ENCODE measurements around the gene MMP25.

Gene MMP25

GRCh38 chr16:3017344-3017743, 29.0 kb upstream of the MMP25 start:
- Histone ChIP-seq H2AFZ (ENCODE audit: low read depth, low read length, severe bottlenecking) (no peak overlapping the region), H3K27me3 (ENCODE audit: low read length) (no peaks in the 10 kb centered on the region), H3K9me2 (replicated peaks; ENCODE audit: insufficient read depth, low read length) (no peaks in the 10 kb centered on the region), H3K36me3 (ENCODE audit: low read length) (no peaks in the 10 kb centered on the region), H3K4me3 (ENCODE audit: insufficient read depth, low read length, poor library complexity, severe bottlenecking) (no peak overlapping the region), H4K20me1 (ENCODE audit: low read depth, low read length) (no peaks in the 10 kb centered on the region), H3K79me2 (ENCODE audit: insufficient read depth, low read length) (no peaks in the 10 kb centered on the region), H3K27ac (ENCODE audit: low read depth, low read length) (no peak overlapping the region), H3F3A (ENCODE audit: insufficient read depth) (peaks cover 9% of the 10 kb centered on the region), H3K9me3 (ENCODE audit: insufficient read depth, low read length) (no peaks in the 10 kb centered on the region), H3K4me2 (ENCODE audit: low read depth, low read length, poor library complexity, severe bottlenecking) (no peak overlapping the region), H3K9ac (ENCODE audit: low read length) (no peak overlapping the region)
- TF ChIP-seq EZH2phosphoT487 (conservative IDR thresholded peaks at IDR 0.05; ENCODE audit: low read length), result no peak
- no peak for TF ChIP-seq CTCF (IDR thresholded peaks at IDR 0.05; ENCODE audit: insufficient read depth, low read length, poor library complexity, severe bottlenecking)

GRCh38 chr16:3017794-3018506, 28.4 kb upstream of the MMP25 start, which contains the start of gene CLDN6:
TSS of gene CLDN6 (minus strand) at chr16:3018183. CDS start at chr16:3016021, 2,162 bp downstream.
- no peak within 1 kb of the TSS for H3K9ac ChIP-seq (ENCODE audit: low read length)
- no peaks in the 10 kb centered on the region for H4K20me1 ChIP-seq (ENCODE audit: low read depth, low read length)
- peaks cover 15% of the 10 kb centered on the region for H3F3A ChIP-seq (ENCODE audit: insufficient read depth)
- no peaks in the 10 kb centered on the region for H3K79me2 ChIP-seq (ENCODE audit: insufficient read depth, low read length)
- no peak within 1 kb of the TSS for H3K27ac ChIP-seq (ENCODE audit: low read depth, low read length)
- H3K9me2 ChIP-seq (replicated peaks; ENCODE audit: insufficient read depth, low read length), result no peaks in the 10 kb centered on the region
- no peaks in the 10 kb centered on the region for H3K36me3 ChIP-seq (ENCODE audit: low read length)
- H3K27me3 ChIP-seq (ENCODE audit: low read length), result no peaks in the 10 kb centered on the region
- TF ChIP-seq EZH2phosphoT487 (conservative IDR thresholded peaks at IDR 0.05; ENCODE audit: low read length), result no peak
- no peak for TF ChIP-seq CTCF (IDR thresholded peaks at IDR 0.05; ENCODE audit: insufficient read depth, low read length, poor library complexity, severe bottlenecking)
- H3K4me3 ChIP-seq (ENCODE audit: insufficient read depth, low read length, poor library complexity, severe bottlenecking), result no peak within 1 kb of the TSS
- H3K4me2 ChIP-seq (ENCODE audit: low read depth, low read length, poor library complexity, severe bottlenecking), result no peak within 1 kb of the TSS
- no peak within 1 kb of the TSS for H2AFZ ChIP-seq (ENCODE audit: low read depth, low read length, severe bottlenecking)
- H3K9me3 ChIP-seq (ENCODE audit: insufficient read depth, low read length), result no peaks in the 10 kb centered on the region

- Histone ChIP-seq H3K9me3 (ENCODE audit: insufficient read depth, low read length) (no peaks in the 10 kb centered on the region), H3F3A (ENCODE audit: insufficient read depth) (peaks cover 18% of the 10 kb centered on the region), H3K27ac (ENCODE audit: low read depth, low read length) (no peak overlapping the region), H4K20me1 (ENCODE audit: low read depth, low read length) (no peaks in the 10 kb centered on the region), H3K9me2 (replicated peaks; ENCODE audit: insufficient read depth, low read length) (no peaks in the 10 kb centered on the region), H3K79me2 (ENCODE audit: insufficient read depth, low read length) (no peaks in the 10 kb centered on the region), H3K4me3 (ENCODE audit: insufficient read depth, low read length, poor library complexity, severe bottlenecking) (peak overlapping the region; percentile 65), H2AFZ (ENCODE audit: low read depth, low read length, severe bottlenecking) (no peak overlapping the region), H3K9ac (ENCODE audit: low read length) (peak overlapping the region; percentile 68; the same call in 1 of the 2 replicates), H3K36me3 (ENCODE audit: low read length) (no peaks in the 10 kb centered on the region), H3K27me3 (ENCODE audit: low read length) (no peaks in the 10 kb centered on the region), H3K4me2 (ENCODE audit: low read depth, low read length, poor library complexity, severe bottlenecking) (peak overlapping the region; percentile 97)
- TF ChIP-seq EZH2phosphoT487 (conservative IDR thresholded peaks at IDR 0.05; ENCODE audit: low read length) (no peak), CTCF (IDR thresholded peaks at IDR 0.05; ENCODE audit: insufficient read depth, low read length, poor library complexity, severe bottlenecking) (no peak)
Measured at GRCh38 chr16:3019594-3020246, 26.6 kb upstream of the MMP25 start.
